GM10248 (cell line): ENCODE results near the gene PROM2.

Experiments
- CTCF ChIA-PET: fragments of 300-600 bp; sonication (Branson Sonifier 250); formaldehyde crosslinking; extraction: SDS; loops from one replicate; lab custom pipeline; 2021; ENCODE audit warnings: antibody characterized with exemption; lab: Yijun Ruan, JAX
- POLR2A ChIA-PET: fragments of 350-650 bp; sonication (Branson Sonifier 250); formaldehyde crosslinking; extraction: SDS; loops from one replicate; lab custom pipeline; 2020; ENCODE audit warnings: antibody characterized with exemption; lab: Yijun Ruan, JAX
- DNase-seq: peaks from one replicate; pipeline ENCODE4 v3.0.0; 2012; ENCODE audit errors: extremely low spot score
- TF ChIP-seq, protein P1 (sequence below): IDR thresholded peaks from 2 replicates; pipeline ENCODE4 v1.5.1; 2012; ENCODE audit warnings: mild to moderate bottlenecking, low read depth; ENCODE audit errors: extremely low read depth, missing control alignments, control extremely low read depth

PROM2 gene

DNA sequence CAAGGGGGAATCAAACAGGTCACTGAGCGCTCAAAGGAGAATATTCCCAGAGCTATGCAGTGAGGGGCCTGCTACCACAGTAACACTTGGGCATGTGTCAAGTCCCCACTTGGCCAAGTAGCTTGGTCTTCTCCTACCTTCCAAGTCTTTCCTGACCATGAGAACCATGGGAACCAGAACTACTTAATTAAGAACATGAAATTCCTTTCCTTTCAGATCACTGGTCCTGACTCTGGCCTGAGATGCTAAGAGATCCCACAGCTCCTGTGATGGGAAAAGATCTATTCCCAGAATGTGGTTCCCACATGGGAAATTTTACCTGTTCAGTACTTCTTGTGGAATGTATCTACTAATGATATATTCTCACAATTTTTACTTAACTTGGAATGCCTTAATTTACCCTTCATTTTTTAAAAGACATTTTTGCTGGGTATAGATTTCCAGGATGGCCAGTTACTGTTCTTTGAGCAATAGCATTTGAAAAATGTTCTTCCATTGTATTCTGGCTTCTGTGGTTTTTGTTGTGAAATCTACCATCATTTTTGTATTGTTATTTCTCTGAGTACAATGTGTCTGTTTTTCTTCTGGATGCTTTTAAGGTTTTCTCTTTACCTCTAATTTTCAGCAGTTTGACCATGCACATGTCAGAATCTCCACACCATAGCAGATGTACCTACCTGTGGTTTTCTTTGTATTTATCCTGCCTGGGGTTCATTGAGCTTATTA, 60.8 kb downstream of the PROM2 start:
- DNase-seq = no peak
- ChIA-PET CTCF (interaction anchor here (1.1 to 3.0 kb wide), 2 partner anchors 10 to 30 kb away, joined by 3 to 18 read pairs; no protein-coding TSS in a partner anchor), POLR2A (no interaction called here)
- TF ChIP-seq, protein P1, sequence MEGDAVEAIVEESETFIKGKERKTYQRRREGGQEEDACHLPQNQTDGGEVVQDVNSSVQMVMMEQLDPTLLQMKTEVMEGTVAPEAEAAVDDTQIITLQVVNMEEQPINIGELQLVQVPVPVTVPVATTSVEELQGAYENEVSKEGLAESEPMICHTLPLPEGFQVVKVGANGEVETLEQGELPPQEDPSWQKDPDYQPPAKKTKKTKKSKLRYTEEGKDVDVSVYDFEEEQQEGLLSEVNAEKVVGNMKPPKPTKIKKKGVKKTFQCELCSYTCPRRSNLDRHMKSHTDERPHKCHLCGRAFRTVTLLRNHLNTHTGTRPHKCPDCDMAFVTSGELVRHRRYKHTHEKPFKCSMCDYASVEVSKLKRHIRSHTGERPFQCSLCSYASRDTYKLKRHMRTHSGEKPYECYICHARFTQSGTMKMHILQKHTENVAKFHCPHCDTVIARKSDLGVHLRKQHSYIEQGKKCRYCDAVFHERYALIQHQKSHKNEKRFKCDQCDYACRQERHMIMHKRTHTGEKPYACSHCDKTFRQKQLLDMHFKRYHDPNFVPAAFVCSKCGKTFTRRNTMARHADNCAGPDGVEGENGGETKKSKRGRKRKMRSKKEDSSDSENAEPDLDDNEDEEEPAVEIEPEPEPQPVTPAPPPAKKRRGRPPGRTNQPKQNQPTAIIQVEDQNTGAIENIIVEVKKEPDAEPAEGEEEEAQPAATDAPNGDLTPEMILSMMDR = no peak

DNA sequence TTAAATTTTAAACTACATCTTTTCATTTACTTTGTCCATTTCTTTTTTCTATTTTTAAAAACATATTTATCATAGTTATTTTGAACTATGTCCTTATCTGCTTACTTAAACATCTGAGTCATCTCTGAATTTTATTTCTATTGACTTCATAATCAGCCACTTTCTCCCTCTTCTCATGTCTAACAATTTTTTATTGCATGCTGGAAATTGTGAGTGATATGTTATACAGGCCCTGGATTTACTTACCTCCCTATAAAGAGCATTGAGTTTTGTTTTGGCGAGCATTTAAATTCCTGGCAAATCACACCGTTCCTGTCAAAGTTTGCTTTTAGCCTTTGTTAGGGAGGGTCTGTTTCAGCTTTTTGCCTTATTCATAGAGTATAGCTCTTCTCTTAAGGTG, 62.2 kb downstream of the PROM2 start:
- DNase-seq = no peak
- ChIA-PET POLR2A (no interaction called here), CTCF (interaction anchor here (3.0 kb wide), 1 partner anchor 9 kb away, joined by 18 read pairs; no protein-coding TSS in a partner anchor)
- TF ChIP-seq, protein P1 = no peak

DNA sequence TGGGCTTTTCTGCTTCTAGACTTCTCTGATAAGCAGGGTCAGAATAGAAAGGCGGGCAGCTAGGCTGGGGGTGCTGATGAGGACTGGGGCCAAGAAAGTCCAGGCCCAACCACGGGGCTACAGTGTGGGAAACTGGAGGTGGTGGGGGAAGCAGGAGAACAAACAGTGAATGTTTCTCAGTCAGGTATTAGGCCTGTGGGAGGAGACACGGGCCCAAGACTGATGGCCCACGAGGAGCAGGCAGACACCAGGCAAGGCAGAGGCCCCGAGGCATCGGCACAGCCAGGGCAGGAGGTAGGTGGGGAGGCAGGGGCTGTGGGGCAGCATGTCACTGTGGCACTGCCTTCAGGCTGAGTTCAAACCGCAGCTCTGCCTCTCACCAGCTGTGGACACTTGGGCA, 63.6 kb downstream of the PROM2 start:
- ChIA-PET POLR2A (no interaction called here), CTCF (no interaction called here)
- no peak for DNase-seq
- TF ChIP-seq, protein P1 = no peak
